T-helper 1 cell (primary cell): Measurements from ENCODE around the gene SETD4.

Experiments used
- DNase-seq, 5 donors: peaks; one replicate each; pipeline ENCODE4 v3.0.0-alpha.2; 2012 to 2020

The SETD4 gene

DNA sequence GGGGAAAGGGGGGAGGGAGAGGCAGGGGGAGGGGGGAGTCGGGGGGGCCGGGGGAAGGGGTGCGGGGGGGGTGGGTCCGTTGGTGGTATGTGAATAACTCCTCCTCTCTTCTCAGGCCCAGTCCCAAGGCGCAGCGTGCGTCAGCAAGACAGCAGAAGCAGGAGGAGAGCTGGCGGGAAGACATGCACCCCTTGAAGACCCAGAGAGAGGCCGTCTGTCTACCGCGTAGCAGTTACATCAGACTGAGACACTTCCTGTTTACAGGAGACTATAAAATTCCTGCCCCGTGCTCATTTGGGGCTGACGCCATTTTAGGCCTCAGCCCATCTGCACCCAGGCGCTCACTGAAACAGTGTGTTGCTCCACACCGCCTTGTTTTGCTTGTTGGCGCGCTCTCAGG lies 55.3 kb downstream of the SETD4 start:
- DNase-seq, result no peak

DNA sequence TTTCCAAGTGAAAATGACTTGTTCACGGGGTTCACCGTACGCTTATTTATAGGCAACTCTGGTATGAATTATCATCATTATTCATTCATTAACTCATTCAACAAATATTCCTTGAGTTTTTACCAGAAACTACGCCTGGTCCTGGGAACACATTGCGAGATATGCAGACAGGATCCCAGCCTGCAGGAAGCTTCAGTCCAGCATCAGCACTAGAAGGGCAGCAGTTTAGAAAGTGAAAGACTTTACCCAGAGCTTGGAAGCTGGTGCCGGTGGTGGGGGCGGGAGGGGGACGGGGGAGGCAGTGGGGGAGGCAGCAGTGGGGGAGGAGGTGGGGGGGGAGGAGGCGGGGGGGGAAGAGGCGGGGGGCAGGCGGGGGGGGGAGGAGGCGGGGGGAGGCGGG lies 55.9 kb downstream of the SETD4 start:
- no peak for DNase-seq

DNA sequence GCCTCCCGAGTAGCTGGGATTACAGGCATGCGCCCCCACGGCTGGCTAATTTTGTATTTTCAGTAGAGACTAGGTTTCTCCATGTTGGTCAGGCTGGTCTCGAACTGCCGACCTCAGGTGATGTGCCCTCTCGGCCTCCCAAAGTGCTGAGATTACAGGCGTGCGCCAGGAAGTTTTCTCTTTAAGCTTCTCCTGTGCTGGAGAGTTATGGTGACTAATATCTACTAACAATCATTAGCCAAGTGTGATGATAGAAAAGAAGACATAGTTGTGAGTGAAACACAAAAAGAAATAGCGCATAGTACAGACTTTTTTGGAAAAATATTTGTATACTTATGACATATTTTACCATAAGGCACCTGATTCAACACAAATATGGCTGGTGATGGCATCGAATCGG lies 56.5 kb downstream of the SETD4 start:
- no peak for DNase-seq

DNA sequence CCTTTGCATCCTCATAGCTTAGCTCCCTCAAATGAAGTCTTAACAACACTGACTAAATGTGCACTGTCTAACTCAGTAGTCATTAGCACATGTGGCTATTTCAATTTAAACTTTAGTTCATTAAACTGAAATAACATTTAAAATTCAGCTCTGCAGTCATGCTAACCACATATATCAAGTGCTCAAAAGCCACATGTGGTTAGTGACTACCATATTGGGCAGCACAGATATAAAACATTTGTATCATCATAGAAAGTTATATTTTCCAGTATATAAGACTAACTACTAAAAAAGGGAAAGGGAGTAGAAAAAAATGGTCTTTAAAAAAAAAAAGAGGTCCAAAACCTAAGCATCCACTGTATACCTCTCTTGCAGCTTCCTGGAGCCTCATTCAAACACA lies 64.1 kb downstream of the SETD4 start:
- DNase-seq, result no peak

DNA sequence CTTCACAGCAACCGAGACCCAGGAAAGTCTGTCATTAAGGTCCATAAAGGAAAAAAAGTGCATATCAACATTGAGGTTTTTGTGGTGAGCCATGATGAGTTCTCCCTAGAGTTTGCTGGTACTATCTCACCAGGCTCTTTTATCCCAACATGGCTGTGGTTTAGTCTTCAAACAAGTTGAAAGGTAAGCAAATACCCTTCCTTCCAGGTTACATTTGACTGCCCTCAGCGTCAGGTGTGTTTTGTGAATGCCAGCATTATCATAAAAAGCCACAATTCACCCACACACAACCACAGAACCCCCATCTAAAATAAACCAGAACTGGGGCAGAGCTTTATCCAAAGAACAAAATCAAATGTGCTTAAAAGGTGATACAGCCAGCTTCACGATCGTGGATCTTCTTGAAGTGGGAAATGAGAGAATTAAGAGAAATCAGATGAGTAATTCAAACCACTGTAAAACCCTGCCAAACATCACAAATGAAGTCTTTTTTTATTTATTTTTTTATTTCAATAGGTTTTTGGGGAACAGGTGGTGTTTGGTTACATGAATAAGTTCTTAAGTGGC lies 64.7 kb downstream of the SETD4 start:
- DNase-seq, result no peak

DNA sequence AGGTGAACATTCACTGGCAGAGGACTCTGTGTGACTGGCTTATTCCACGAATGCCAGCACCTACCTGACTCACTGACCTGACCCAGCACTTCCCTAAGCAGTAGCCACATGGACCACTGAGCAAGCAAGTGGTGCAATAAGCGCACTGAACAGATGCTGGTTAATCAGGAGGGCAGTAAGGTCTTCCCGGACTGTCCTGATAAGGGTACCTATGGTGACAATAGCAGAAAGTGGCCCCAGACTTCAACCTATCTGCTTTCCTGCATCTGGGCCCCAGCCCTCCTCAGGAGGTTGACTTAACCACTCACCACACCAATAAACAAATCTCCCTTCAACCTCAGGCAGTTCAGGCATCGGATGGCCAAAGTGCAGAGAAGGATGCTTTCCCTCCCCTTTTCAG lies 65.7 kb downstream of the SETD4 start:
- no peak for DNase-seq

DNA sequence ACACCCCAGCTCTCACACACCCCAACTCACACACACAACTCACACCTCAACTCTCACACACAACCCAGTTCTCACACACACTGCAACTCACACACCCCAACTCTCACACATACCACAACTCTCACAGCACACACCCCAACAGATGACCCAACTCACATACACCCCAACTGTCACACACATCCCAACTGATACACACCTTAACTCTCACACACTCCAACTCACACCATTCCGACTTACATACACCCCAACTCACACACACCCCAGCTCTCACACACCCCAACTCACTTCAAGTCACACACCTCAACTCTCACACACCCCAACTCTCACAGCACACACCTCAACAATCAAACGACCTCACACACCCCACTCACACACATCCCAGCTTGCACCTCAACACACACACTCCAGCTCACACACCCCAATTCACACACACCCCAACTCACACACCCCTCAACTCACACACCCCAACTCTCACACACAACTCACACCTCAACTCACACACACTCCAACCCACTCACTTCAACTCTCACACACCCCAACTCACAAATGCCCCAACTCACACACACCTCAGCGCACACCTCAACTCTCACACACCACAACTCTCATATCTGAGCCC lies 66.3 kb downstream of the SETD4 start:
- DNase-seq, result no peak

DNA sequence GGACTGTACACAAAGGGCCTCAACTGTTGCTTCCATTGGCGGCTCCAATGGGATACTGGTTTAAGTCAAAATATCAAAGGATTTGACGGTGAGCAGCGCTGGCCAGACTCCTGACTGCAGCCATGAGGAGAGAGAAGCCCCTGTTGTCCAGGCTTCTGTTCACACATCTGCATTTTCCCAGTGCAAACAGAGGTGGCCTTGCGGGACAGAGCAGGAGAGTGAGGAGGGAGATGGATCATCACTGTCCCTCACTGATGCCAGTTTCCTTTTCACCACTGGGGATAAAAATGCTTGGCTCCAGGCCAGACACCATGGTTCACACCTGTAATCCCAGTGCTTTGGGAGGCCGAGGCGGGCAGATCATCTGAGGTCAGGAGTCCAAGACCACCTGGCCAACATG lies 69.2 kb downstream of the SETD4 start:
- no peak for DNase-seq

DNA sequence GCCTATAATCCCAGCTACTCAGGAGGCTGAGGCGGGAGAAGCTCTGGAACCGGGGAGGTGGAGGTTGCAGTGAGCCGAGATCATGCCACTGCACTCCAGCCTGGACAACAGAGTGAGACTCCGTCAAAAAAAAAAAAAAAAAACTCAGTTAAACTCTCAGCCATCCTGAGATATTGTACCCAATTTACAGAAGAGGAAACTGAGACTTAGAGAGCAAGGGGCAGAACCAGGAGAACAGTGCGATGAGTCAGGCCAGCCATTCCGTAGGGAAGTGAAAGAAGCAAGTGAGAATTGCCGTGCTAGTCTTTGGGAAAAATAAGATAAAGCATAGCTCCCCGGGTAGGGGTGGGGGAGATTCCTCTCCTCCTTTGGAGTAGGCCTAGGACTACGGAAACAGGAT lies 69.7 kb downstream of the SETD4 start:
- no peak for DNase-seq

DNA sequence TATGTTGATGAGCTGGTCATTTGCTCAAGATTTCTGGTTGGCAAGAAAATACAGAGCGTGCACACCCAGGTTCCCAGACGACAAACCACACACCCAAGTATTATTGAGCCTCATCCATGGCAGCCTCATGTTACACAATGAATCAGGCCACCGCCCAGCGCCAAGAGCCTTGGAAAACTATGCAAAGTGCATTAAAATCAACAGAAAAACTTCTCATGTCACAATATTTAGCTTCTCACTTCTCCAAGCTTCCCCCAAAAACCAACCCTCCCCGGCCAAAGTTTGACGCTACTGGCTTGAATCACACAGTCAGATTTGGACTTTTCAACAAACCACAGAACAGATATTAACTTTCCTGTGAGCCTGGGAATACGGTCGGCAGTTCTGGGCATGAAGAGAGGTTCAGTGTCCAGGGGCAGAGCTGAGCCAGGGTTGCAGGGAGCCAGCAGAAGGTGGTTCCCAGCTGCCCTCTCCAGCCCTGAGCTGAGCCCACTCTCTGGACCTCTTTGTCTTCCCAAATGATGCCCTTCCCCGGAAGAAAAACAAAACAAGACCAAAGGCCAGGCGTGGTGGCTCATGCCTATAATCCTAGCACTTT lies 71.1 kb downstream of the SETD4 start:
- no peak for DNase-seq

DNA sequence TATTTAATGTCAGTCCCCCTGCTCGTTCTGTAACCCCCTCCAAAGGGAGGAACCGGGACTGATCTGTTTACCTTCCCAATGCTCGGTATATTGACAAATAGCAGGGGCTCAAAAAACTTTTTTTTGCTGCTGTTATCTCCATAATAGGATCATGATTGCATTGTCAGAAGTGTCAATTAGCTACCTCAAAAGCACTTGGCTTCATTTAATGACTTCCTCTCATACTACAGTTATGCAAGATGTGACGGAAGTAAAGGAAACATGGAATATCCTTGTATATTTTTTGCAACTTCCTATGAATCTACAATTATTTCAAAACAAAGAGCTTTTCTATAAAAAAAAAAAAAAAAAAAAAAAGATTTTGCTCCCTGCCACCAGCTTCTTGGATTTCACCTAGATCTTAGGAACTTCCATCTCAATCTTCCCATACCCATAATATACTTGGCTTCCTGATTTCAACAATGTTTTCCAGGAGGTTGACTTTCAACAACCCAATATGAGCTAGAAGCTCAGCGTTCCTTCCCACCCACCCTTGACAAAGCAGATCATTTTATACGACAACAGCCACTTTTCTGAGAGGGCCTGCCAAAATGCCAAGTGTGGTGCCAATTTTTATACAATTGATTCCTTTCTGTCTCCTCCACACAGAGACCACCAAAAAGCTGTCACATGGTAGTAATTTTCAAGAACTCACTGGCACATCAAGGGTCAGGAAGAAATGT lies 71.7 kb downstream of the SETD4 start:
- no peak for DNase-seq

DNA sequence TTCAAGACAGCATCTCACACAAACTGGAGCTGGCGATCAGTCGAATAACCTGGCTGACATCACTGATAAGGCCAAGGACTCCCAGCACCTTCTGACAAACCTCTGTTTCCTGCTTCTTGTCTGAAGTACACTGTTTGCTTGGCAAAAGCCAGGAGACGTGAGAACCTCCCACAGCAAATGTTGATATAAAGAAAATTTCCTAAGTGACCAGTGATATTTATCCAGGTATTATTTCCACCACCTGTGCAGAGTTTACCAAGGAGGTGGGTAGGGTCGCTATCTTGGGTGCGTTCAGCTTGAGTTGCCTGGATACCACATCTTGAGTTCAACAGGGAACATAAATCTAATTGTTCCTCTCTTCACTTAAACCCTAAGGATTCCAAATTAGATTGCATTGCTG lies 72.9 kb downstream of the SETD4 start:
- DNase-seq, result no peak

DNA sequence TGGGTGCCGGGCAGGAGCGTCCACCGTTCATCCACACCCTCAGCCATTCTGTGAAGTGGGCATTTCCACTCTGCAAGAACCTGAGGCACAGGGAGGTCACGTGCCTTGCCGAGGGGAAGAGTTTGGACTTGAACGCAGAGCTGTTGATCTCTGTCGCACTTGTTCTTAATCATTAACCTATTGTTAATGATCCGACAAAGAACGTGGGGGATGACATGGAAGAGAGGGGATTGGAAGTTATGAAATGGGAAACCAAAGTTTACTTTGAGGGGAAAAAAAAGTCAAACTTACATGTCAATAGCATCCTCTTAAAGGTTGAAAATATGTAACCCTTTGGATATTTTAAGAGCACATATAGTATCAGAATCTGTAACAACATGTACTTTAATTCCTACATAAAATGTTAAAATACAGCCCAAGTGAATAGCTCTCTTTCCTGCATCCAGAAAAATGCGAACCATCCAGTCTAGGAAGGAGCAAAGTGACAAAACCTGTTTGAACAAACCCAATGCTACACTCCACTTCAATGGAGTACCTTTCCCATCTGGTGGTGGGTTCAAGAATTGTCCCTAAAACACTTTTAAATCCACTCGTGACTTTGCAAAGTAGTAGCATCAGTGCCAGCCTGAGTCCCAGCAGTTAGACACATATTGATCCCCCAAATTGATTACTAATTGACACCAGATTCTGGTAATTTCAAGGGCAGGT lies 75.5 kb downstream of the SETD4 start:
- DNase-seq, result no peak
